A673 (cell line): ENCODE results near the gene POLR3C.

Source experiments
- EZH2 ChIP-seq: fragments of 200-600 bp; sonication (generic); IDR thresholded peaks from 2 replicates; pipeline ENCODE4 v1.6.1; 2017; ENCODE audit warnings: borderline replicate concordance, low read depth, mild to moderate bottlenecking, mixed read lengths, antibody characterized with exemption, low read length; ENCODE audit not compliant: poor library complexity, severe bottlenecking
- TF ChIP-seq, protein P1 (sequence below): fragments of 300-800, 200-600 bp; sonication (generic); conservative IDR thresholded peaks from 2 replicates; pipeline ENCODE4 v1.5.1; 2017; ENCODE audit warnings: low read depth, mild to moderate bottlenecking, antibody characterized with exemption, low read length, moderate library complexity, mixed read lengths

DNA sequence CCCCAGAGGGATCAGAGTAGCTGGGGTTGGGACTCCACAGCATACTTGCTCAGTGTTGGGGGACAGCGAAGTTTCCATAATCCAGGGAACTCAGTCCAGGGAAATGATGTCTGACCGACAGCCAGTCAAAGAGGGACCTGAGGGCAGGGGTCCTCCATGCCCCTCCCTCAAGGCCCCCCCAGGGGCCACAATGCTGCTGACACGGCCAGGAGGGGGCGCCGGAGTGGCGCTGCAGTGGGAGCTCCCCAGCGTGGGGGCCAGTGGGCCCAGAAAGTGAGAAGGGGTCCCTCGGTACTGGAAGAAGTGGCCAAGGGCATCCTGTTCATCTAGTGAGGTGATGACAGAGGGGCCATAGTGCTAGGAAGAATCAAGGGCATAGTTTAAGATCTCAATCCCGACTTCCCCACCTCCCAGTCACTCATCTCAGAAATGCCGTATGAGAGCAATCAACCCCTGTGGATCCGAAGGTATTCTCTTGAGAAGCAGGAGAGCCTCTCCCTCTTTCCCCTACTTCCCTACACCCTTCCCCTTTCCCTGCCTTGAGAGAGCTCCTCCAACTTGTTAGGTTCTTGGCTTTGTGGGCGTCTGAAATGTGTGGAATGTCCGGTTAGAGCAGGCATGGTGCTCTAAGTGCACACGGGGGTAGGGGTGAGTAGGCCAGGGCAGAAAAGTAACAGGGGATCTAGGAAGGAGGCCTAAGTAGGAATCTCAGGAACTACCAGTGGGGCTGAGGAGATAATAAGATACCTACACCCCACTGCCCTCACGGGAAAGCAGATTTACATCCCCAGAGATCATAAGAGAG, 25.6 kb downstream of the POLR3C start:
- TF ChIP-seq, protein P1, sequence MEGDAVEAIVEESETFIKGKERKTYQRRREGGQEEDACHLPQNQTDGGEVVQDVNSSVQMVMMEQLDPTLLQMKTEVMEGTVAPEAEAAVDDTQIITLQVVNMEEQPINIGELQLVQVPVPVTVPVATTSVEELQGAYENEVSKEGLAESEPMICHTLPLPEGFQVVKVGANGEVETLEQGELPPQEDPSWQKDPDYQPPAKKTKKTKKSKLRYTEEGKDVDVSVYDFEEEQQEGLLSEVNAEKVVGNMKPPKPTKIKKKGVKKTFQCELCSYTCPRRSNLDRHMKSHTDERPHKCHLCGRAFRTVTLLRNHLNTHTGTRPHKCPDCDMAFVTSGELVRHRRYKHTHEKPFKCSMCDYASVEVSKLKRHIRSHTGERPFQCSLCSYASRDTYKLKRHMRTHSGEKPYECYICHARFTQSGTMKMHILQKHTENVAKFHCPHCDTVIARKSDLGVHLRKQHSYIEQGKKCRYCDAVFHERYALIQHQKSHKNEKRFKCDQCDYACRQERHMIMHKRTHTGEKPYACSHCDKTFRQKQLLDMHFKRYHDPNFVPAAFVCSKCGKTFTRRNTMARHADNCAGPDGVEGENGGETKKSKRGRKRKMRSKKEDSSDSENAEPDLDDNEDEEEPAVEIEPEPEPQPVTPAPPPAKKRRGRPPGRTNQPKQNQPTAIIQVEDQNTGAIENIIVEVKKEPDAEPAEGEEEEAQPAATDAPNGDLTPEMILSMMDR, result peak; percentile 58
- TF ChIP-seq EZH2, result no peak
